ENCODE measurements around the gene MCTP1.

DNA sequence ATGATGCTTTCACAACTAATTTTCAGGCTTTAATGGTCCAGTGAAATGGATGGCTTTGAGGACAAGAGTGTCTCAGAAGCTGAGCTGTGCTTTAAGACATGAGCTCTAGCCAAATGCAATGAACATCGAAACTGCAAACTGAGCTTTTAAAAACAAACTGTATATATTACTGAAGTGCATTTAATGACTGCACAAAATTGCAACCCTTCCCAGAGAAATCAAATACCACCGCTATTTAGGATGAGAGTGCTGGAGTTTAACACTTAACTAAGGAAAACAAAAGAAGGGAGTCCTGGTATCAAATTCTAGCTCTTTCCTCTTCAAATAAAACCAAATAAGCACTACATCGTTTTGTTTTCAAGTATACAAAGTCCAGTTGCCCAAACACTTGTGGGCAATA, 502.5 kb downstream of the MCTP1 start:
- TF ChIP-seq POLR2AphosphoS5 (IDR thresholded peaks at IDR 0.05), result no peak
- TF ChIP-seq CTCF (IDR thresholded peaks at IDR 0.05; ENCODE audit: poor library complexity, severe bottlenecking), result no peak
- TF ChIP-seq EZH2 (IDR thresholded peaks at IDR 0.05; ENCODE audit: borderline replicate concordance, insufficient read depth, low read length, poor library complexity, severe bottlenecking), result no peak

Measured in neural cell (in vitro differentiated cells).